ENCODE results near the gene ANGPT4. TPM values are rescaled to one million over a fixed set of nuclear protein-coding genes. Genes with fewer than 3 reads are reported as not detected.

Gene ANGPT4
- total and polyA plus RNA-seq, 2 of the 13 experiments (the other 11 are each of a cell fraction or from before 2014, with no cell fraction given), result not detected

GRCh38 chr20:881051-881782, 34.9 kb downstream of the ANGPT4 start (continued):
- TF ChIP-seq UBTF (CRISPR knock-in tag; IDR thresholded peaks at IDR 0.05), result no peak
- TF ChIP-seq HINFP (CRISPR knock-in tag; IDR thresholded peaks at IDR 0.05; ENCODE audit: low read depth), result no peak

- in situ Hi-C loops (cut with HindIII; ENCODE audit: extremely low pct_ligation_motif_present, low pct_unique_long_range_greater_than_20kb), result no loop called here
- Histone ChIP-seq H3K79me2 (ENCODE audit: insufficient read depth, low read length) (no peaks in the 10 kb centered on the region), H3K27ac (ENCODE audit: extremely low read length, insufficient read depth, low read length) (no peak overlapping the region), H3K27me3 (ENCODE audit: control insufficient read depth in 1 of 2, insufficient read depth in 2 of 2, low read length in 2 of 2) (peaks cover 0 to 6% of the 10 kb centered on the region in 2 experiments; a peak in 2 of 5 replicates), H3K36me3 (replicated peaks in 1 of 2; ENCODE audit: control insufficient read depth in 1 of 2, insufficient read depth in 2 of 2, low read length in 2 of 2) (no peaks in the 10 kb centered on the region), H3K9ac (ENCODE audit: insufficient read depth, low read depth, low read length) (no peak overlapping the region), H2AFZ (ENCODE audit: low read length) (no peak overlapping the region), H4K20me1 (ENCODE audit: insufficient read depth, low read length) (no peaks in the 10 kb centered on the region), H3K4me3 (replicated peaks in 1 of 3; ENCODE audit: insufficient read depth in 1 of 3, low read depth in 2 of 3, low read length in 3 of 3) (no peak overlapping the region), H3K4me1 (ENCODE audit: insufficient read depth, low read length) (no peaks in the 10 kb centered on the region), H3K9me3 (ENCODE audit: low read length) (no peaks in the 10 kb centered on the region), H3K4me2 (ENCODE audit: low read depth, low read length) (no peak overlapping the region)
- CTCF ChIA-PET (ENCODE audit: low intra/inter-chr PET ratio, low total read pairs), result no interaction called here
- intact Hi-C loops (cut with micrococcal nuclease; ENCODE audit: unreplicated experiment), result loop anchor here (5.0 to 10.0 kb wide), 2 partner anchors 202 to 415 kb away; partner anchors contain the start of gene SCRT2
- no TSS peak for BruUV-seq (replicated peaks)
- FAIRE-seq, result no peak
- WGBS (ENCODE audit: low lambda C conversion rate), result 13% methylated on average over 4 of the region's 4 CpGs
- no peak for ATAC-seq
- no peak for DNase-seq (ENCODE audit: low spot score)
- POLR2A ChIA-PET, result no interaction called here
- no peak for TF ChIP-seq REL (CRISPR knock-in tag; conservative IDR thresholded peaks at IDR 0.05)
- no peak for TF ChIP-seq ZBTB26 (CRISPR knock-in tag; IDR thresholded peaks at IDR 0.05; ENCODE audit: borderline replicate concordance)
- TF ChIP-seq ATAD3A (CRISPR knock-in tag; IDR thresholded peaks at IDR 0.05), result no peak
- TF ChIP-seq SMAD1 (CRISPR knock-in tag; IDR thresholded peaks at IDR 0.05; ENCODE audit: borderline replicate concordance, low read depth), result no peak
- no peak for TF ChIP-seq GTF2F1 (IDR thresholded peaks at IDR 0.05; ENCODE audit: low read length)
- no peak for TF ChIP-seq HNRNPLL (IDR thresholded peaks at IDR 0.05; ENCODE audit: low read depth, low read length, poor library complexity, severe bottlenecking)
- no peak for TF ChIP-seq STAT6 (CRISPR knock-in tag; IDR thresholded peaks at IDR 0.05; ENCODE audit: borderline replicate concordance)
- TF ChIP-seq ZNF256 (CRISPR knock-in tag; conservative IDR thresholded peaks at IDR 0.05), result no peak
Measured at GRCh38 chr20:879626-880025, 36.5 kb downstream of the ANGPT4 start.
